T47D (cell line): ENCODE data around the gene LDB2.

Experiments used
- DNase-seq, 2 experiments: peaks; one replicate each; pipeline versions ENCODE4 v3.0.0 to v3.0.0-alpha.2; 2011 to 2012; ENCODE audit warnings: low read depth in 1 of 2, low spot score in 1 of 2
- JUND ChIP-seq: IDR thresholded peaks from 2 replicates; pipeline ENCODE4 v1.6.1; 2012; ENCODE audit warnings: low read depth
- in situ Hi-C: cut with HindIII; loops from 2 replicates; pipeline ENCODE4 v1.10.0; 2016; ENCODE audit warnings: low sequenced_read_pairs, low pct_unique_long_range_greater_than_20kb

Gene LDB2

DNA sequence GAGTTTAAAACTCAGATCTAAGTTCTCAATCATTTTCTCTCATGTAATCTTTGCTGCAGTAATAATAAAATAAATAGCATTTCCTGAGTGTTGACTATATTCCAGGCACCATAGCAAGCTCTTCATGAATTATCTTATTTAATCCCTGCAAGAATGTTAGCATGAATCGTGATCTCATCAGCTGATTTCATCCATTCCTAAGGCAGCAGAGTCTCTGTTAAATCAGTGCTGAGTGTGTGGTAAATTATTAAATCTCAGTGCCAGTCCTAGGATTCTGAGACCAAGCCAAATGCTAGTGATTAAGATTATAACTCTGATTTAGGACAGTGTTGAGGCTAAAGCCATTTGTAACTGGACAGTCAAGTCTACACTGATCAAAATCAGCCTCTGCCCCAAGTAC lies 431.9 kb downstream of the LDB2 start:
- in situ Hi-C loops, result no loop called here
- DNase-seq, result no peak
- TF ChIP-seq JUND, result no peak

DNA sequence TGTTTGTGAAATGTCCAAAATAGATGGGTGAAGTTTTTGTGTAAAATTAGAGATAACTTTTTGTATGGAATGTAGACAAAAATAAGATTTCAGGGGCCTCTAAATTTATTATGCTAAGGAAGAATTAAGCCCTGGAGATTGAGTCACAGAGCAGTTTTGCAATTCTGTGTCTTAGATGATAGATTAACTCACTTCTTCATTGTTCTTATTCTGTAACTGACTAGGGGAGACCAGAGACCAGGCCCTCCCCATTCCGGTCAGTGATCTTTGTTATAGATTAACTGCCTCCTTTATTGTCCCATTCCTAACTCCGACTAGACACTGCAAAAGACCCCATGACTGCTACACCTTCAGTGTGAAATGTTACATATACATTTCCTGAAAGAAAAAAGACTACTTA lies 433.8 kb downstream of the LDB2 start:
- no peak for TF ChIP-seq JUND
- in situ Hi-C loops, result no loop called here
- no peak for DNase-seq

DNA sequence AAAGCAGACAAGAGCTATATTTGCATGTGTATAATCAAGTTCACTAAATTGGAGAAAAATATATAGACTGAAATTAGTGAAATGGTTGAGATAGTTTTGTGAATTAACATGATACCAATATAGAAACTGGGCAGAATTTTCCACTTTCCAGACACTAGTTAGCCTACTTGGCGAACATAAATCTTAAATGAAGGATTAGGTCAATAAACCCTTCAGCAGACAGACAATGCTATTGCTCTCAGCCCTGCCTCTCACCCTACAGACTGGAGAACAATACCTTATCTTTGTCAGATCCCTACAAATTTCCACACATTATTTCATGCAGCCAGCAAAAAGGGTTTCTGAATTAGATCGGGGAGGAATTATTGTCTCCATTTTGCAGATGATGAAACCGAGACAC lies 435.8 kb downstream of the LDB2 start:
- in situ Hi-C loops, result no loop called here
- TF ChIP-seq JUND, result no peak
- no peak for DNase-seq

DNA sequence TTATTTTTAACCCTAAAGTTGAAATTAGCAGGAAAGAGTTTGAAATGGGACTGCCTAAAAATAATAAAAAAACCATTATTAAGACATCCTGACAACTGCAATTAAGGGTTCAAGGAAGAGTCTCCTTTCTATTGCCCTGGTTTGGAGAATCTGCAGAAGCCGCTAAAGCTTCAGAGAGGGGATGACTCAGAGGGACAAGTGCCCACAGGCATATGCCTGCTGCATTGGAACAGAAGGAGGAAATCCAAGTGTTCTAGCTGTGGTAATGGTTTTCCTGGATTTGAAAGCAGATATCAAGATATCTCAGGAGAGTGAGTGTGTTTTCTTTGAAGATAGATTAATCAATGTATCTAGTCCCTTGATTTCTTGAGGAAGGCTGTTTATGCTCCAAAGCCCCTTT lies 437.1 kb downstream of the LDB2 start:
- no peak for TF ChIP-seq JUND
- in situ Hi-C loops, result no loop called here
- DNase-seq, result no peak

DNA sequence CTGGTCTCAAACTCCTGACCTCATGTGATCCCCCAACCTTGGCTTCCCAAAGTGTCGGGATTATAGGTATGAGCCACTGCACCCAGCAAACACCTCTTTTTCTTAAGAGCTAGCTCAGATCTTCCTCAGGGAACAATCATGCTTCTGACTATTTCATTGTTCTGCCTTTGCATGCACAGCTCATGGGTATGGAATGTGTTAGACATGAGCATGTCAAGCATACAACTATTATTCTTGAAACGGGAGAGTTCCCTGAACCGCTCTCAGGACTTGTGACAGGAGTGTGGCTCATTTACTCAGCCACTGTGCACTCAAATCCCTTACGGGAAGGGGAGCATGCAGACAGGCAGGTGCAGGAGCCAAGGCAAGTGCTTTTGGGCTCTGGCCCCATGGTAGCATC lies 440.5 kb downstream of the LDB2 start:
- no peak for TF ChIP-seq JUND
- in situ Hi-C loops, result no loop called here
- no peak for DNase-seq
